Colonic mucosa (tissue), 4 donors: ENCODE data around the gene EDNRA. TPM values are rescaled to one million over a fixed set of nuclear protein-coding genes. Genes with fewer than 3 reads are reported as not detected.

Experiments
- DNase-seq: peaks from one replicate; pipeline ENCODE4 v3.0.0-alpha.2; 2020
- H3K27ac ChIP-seq: fragments of 200-600 bp; one replicate; pipeline ENCODE4 v1.8.0; 2021
- H3K27me3 ChIP-seq: fragments of 200-600 bp; one replicate; pipeline ENCODE4 v1.8.0; 2021
- H3K36me3 ChIP-seq: fragments of 200-600 bp; one replicate; pipeline ENCODE4 v1.8.0; 2021
- H3K4me1 ChIP-seq: fragments of 200-600 bp; one replicate; pipeline ENCODE4 v1.8.0; 2021; ENCODE audit warnings: mild to moderate bottlenecking
- H3K4me3 ChIP-seq: fragments of 200-600 bp; one replicate; pipeline ENCODE4 v1.8.0; 2021
- H3K9ac ChIP-seq, 2 donors: one replicate each; pipeline ENCODE4 v1.7.0; 2013; ENCODE audit warnings: control low read depth in 2 of 2, low read depth in 2 of 2, low read length in 2 of 2
- H3K9me3 ChIP-seq: fragments of 200-600 bp; one replicate; pipeline ENCODE4 v1.8.0; 2021
- CTCF ChIP-seq: fragments of 200-600 bp; IDR thresholded peaks from one replicate; pipeline ENCODE4 v1.8.0; 2022; ENCODE audit warnings: antibody characterized with exemption, mild to moderate bottlenecking
- intact Hi-C: fragments of 100-400 bp; cut with DNase I; formaldehyde crosslinking; loops from one replicate; pipeline ENCODE4 v1.14.1; 2022
- total RNA-seq, 2 donors: library from RNA; stranded (reverse); fragmentation: NEBNext Ultra II Directional in 1 of 2; extraction: Animal tissue kit (Norgen Biotek cat#: 25700) in 1 of 2; gene quantifications; one replicate each; pipeline ENCODE4 v1.2.1, GENCODE V29; 2021
- donor health status: healthy.
- donor health status: DM: no; HTN: no; CAD: no.
- donor health status: DM: no; HTN: no; CAD: no.

Gene EDNRA
- total RNA-seq, 2 donors from 2014 or later = 0.91 to 1.8 TPM

DNA sequence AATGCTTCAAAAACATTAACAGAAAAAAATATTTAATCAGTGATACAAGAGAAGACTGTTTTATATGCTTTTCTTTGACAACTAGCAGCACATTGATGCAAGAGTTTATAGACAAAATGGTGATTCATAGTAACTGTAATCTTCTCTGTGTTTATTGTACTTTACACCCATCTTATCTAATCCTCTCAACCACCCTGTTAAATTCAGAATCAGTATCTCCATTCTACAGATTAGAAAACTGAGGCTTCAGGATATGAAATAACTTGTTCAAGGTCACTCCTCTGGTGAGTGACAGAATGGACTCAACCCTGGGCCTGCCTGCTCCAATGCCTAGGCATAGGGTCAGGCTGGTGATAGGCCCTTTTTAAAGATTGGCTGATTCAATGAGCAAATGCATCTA is 110.2 kb downstream of the EDNRA start:
- TF ChIP-seq CTCF = no peak
- H3K27ac ChIP-seq = no peak overlapping the region
- no peaks in the 10 kb centered on the region for H3K27me3 ChIP-seq
- no peaks in the 10 kb centered on the region for H3K4me1 ChIP-seq
- no peaks in the 10 kb centered on the region for H3K9me3 ChIP-seq
- DNase-seq = no peak
- no peak overlapping the region for H3K4me3 ChIP-seq
- no peaks in the 10 kb centered on the region for H3K36me3 ChIP-seq
- intact Hi-C loops = loop anchor here (5.0 to 10.0 kb wide), 2 partner anchors 429 to 576 kb away; no protein-coding TSS in a partner anchor
- H3K9ac ChIP-seq = no peak overlapping the region

- H3K27ac ChIP-seq = no peak overlapping the region
- no peak overlapping the region for H3K9ac ChIP-seq
- no peaks in the 10 kb centered on the region for H3K27me3 ChIP-seq
- DNase-seq = no peak
- no peaks in the 10 kb centered on the region for H3K4me1 ChIP-seq
- intact Hi-C loops = loop anchor here (5.0 to 10.0 kb wide), 2 partner anchors 432 to 579 kb away; no protein-coding TSS in a partner anchor
- no peak overlapping the region for H3K4me3 ChIP-seq
- H3K36me3 ChIP-seq = no peaks in the 10 kb centered on the region
- TF ChIP-seq CTCF = no peak
- H3K9me3 ChIP-seq = no peaks in the 10 kb centered on the region
These were observed 113.2 kb downstream of the EDNRA start for GRCh38 chr4:147594107-147594506.

Other genes with a start within 250 kb of the EDNRA start
- gene TMEM184C, start 136.3 kb downstream of the EDNRA start, total RNA-seq = 10 to 100 TPM; 36.4 to 43.5 TPM
- gene PRMT9, start 203.1 kb downstream of the EDNRA start, total RNA-seq = 1 to 10 TPM; 4.9 to 6.4 TPM